H1 (cell line): ENCODE results near the gene MAPRE3. TPM values are rescaled to one million over a fixed set of nuclear protein-coding genes. Genes with fewer than 3 reads are reported as not detected.

Experiments used
- CTCF ChIA-PET: fragments of 300-600 bp; sonication (Branson Sonifier 250); formaldehyde crosslinking; loops from one replicate; lab custom pipeline; 2021; ENCODE audit not compliant: partially characterized antibody; lab: Charles Lee
- POLR2A ChIA-PET: fragments of 300-600 bp; sonication (Branson Sonifier 250); formaldehyde crosslinking; loops from one replicate; lab custom pipeline; 2021; ENCODE audit warnings: inconsistent platforms; ENCODE audit not compliant: partially characterized antibody; lab: Charles Lee
- DNase-seq, 2 experiments: peaks; one replicate each; pipeline versions ENCODE4 v3.0.0 to v3.0.0-alpha.2; 2010 to 2022; ENCODE audit warnings: low spot score in 2 of 2, low read depth in 1 of 2, mixed read lengths in 1 of 2
- FAIRE-seq: peaks from 2 replicates; lab custom pipeline; 2011; peaks lifted over from hg19 to GRCh38; lab: Jason Lieb, UNC
- H2AFZ ChIP-seq: 2 replicates; pipeline ENCODE4 v1.8.1; 2012; ENCODE audit warnings: low read length, inconsistent platforms
- H2AK5ac ChIP-seq: 2 replicates; pipeline ENCODE4 v1.6.1; 2013; ENCODE audit warnings: low read depth, low read length
- H2BK120ac ChIP-seq: replicated peaks from 2 replicates; pipeline ENCODE3; 2013; ENCODE audit warnings: low read depth, low read length, inconsistent platforms
- H2BK12ac ChIP-seq: 2 replicates; pipeline ENCODE4 v1.6.1; 2013; ENCODE audit warnings: low read depth, low read length
- H2BK15ac ChIP-seq: 2 replicates; pipeline ENCODE4 v1.6.1; 2013; ENCODE audit warnings: low read length
- H2BK20ac ChIP-seq: 2 replicates; pipeline ENCODE4 v1.6.1; 2013; ENCODE audit warnings: low read length
- H2BK5ac ChIP-seq: 2 replicates; pipeline ENCODE4 v1.6.1; 2013; ENCODE audit warnings: low read depth, low read length
- H3K14ac ChIP-seq: 2 replicates; pipeline ENCODE4 v1.6.1; 2013; ENCODE audit warnings: inconsistent platforms; ENCODE audit not compliant: insufficient read length
- H3K18ac ChIP-seq: 2 replicates; pipeline ENCODE4 v1.6.1; 2013; ENCODE audit warnings: low read length; ENCODE audit errors: extremely low read depth
- H3K23ac ChIP-seq: 2 replicates; pipeline ENCODE4 v1.6.1; 2013; ENCODE audit warnings: inconsistent platforms; ENCODE audit not compliant: insufficient read length
- H3K23me2 ChIP-seq: 2 replicates; pipeline ENCODE4 v1.6.1; 2013; ENCODE audit warnings: low read depth, low read length
- H3K27ac ChIP-seq: 2 replicates; pipeline ENCODE4 v1.6.1; 2011; ENCODE audit warnings: low read depth, low read length, inconsistent platforms
- H3K27me3 ChIP-seq, 4 experiments: replicated peaks in 1 of 4; 1 replicate in 1 of 4; 2 replicates in 3 of 4; pipeline versions ENCODE4 v1.6.1 to v1.8.1; 2011 to 2013; ENCODE audit warnings: low read length in 3 of 4, mild to moderate bottlenecking in 3 of 4, inconsistent platforms in 2 of 4, mixed read lengths in 2 of 4, moderate library complexity in 1 of 4; ENCODE audit not compliant: control insufficient read depth in 3 of 4, insufficient read depth in 3 of 4; ENCODE audit errors: extremely low read depth in 1 of 4
- H3K36me3 ChIP-seq, 4 experiments: 2 replicates each; pipeline versions ENCODE4 v1.6.1 to v1.8.1; 2011 to 2013; ENCODE audit warnings: mild to moderate bottlenecking in 4 of 4, low read length in 3 of 4, moderate library complexity in 2 of 4, control low read depth in 1 of 4, inconsistent platforms in 1 of 4; ENCODE audit not compliant: insufficient read depth in 4 of 4, control insufficient read depth in 2 of 4
- H3K4ac ChIP-seq: replicated peaks from 2 replicates; pipeline ENCODE3; 2013; ENCODE audit warnings: low read length, low read depth, mixed read lengths, inconsistent platforms; ENCODE audit not compliant: insufficient read length
- H3K4me1 ChIP-seq, 4 experiments: replicated peaks in 1 of 4; 1 replicate in 1 of 4; 2 replicates in 3 of 4; pipeline versions ENCODE4 v1.6.1 to v1.8.1; 2011 to 2013; ENCODE audit warnings: low read length in 3 of 4, inconsistent platforms in 2 of 4, mixed read lengths in 1 of 4; ENCODE audit not compliant: insufficient read depth in 4 of 4, control insufficient read depth in 3 of 4
- H3K4me2 ChIP-seq, 2 experiments: 2 replicates each; pipeline versions ENCODE4 v1.6.1 to v1.8.1; 2011 to 2013; ENCODE audit warnings: low read depth in 2 of 2, low read length in 2 of 2, control low read depth in 1 of 2, inconsistent platforms in 1 of 2, mild to moderate bottlenecking in 1 of 2; ENCODE audit not compliant: insufficient read depth in 1 of 2
- H3K4me3 ChIP-seq, 4 experiments: fragments of 200-600, 300-600 bp in 1 of 4; sonication (generic), shearing (Covaris generic), sonication (Bioruptor Twin) in 1 of 4; 2 replicates each; pipeline versions ENCODE4 v1.5.1 to v1.8.1; 2011 to 2016; ENCODE audit warnings: low read length in 4 of 4, low read depth in 3 of 4, control low read depth in 2 of 4, inconsistent platforms in 2 of 4, mild to moderate bottlenecking in 2 of 4, mixed read lengths in 1 of 4, moderate library complexity in 1 of 4; ENCODE audit not compliant: insufficient read depth in 2 of 4; ENCODE audit errors: extremely low read depth in 1 of 4
- H3K56ac ChIP-seq: replicated peaks from 2 replicates; pipeline ENCODE3; 2013; ENCODE audit warnings: low read depth, mild to moderate bottlenecking, mixed read lengths, low read length, inconsistent platforms; ENCODE audit not compliant: insufficient read length
- H3K79me1 ChIP-seq: 2 replicates; pipeline ENCODE4 v1.6.1; 2013; ENCODE audit warnings: low read depth, low read length, control low read depth
- H3K79me2 ChIP-seq, 2 experiments: 2 replicates each; pipeline versions ENCODE4 v1.6.1 to v1.8.1; 2012 to 2013; ENCODE audit warnings: low read length in 2 of 2, mild to moderate bottlenecking in 2 of 2, inconsistent platforms in 1 of 2; ENCODE audit not compliant: insufficient read depth in 2 of 2, control insufficient read depth in 1 of 2
- H3K9ac ChIP-seq, 4 experiments: replicated peaks in 1 of 4; 1 replicate in 1 of 4; 2 replicates in 3 of 4; pipeline versions ENCODE4 v1.6.1 to v1.8.1; 2011 to 2013; ENCODE audit warnings: low read depth in 3 of 4, low read length in 3 of 4, control low read depth in 2 of 4, mild to moderate bottlenecking in 2 of 4, moderate library complexity in 2 of 4, inconsistent platforms in 1 of 4; ENCODE audit errors: extremely low read depth in 1 of 4
- H3K9me3 ChIP-seq, 2 experiments: 2 replicates each; pipeline versions ENCODE4 v1.6.1 to v1.8.1; 2012 to 2013; ENCODE audit warnings: mild to moderate bottlenecking in 2 of 2, moderate library complexity in 2 of 2, control low read depth in 1 of 2, inconsistent platforms in 1 of 2, low read depth in 1 of 2, low read length in 1 of 2, mixed read lengths in 1 of 2; ENCODE audit not compliant: insufficient read depth in 2 of 2
- H4K20me1 ChIP-seq, 2 experiments: replicated peaks in 1 of 2; 2 replicates each; pipeline versions ENCODE3 to v1.8.1; 2011 to 2013; ENCODE audit warnings: inconsistent platforms in 2 of 2, low read length in 2 of 2, mild to moderate bottlenecking in 1 of 2; ENCODE audit not compliant: insufficient read depth in 2 of 2, control insufficient read depth in 1 of 2
- H4K5ac ChIP-seq: 2 replicates; pipeline ENCODE4 v1.6.1; 2013; ENCODE audit warnings: low read length, low read depth, mixed read lengths, inconsistent platforms; ENCODE audit not compliant: insufficient read length
- H4K8ac ChIP-seq: 2 replicates; pipeline ENCODE4 v1.8.0; 2013; ENCODE audit warnings: mild to moderate bottlenecking, moderate library complexity, low read length, inconsistent platforms; ENCODE audit not compliant: insufficient read depth; ENCODE audit errors: extremely low read depth
- H4K91ac ChIP-seq: replicated peaks from 2 replicates; pipeline ENCODE3; 2013; ENCODE audit warnings: low read length, mixed read lengths, inconsistent platforms; ENCODE audit not compliant: insufficient read length
- CHD1 ChIP-seq: IDR thresholded peaks from 2 replicates; pipeline ENCODE4 v1.6.1; 2012; ENCODE audit warnings: low read depth, low read length, improper control_type of control experiment
- JUND ChIP-seq: IDR thresholded peaks from 2 replicates; pipeline ENCODE4 v1.6.1; 2011; ENCODE audit warnings: mild to moderate bottlenecking, improper control_type of control experiment, low read length
- KDM5A ChIP-seq: fragments of 200-600 bp; IDR thresholded peaks from 2 replicates; pipeline ENCODE4 v1.7.1; 2012; ENCODE audit warnings: mild to moderate bottlenecking, low read length, inconsistent platforms, mixed read lengths
- NANOG ChIP-seq: IDR thresholded peaks from 2 replicates; pipeline ENCODE4 v1.6.1; 2011; ENCODE audit warnings: low read length, low read depth, mild to moderate bottlenecking, inconsistent platforms; ENCODE audit not compliant: insufficient read depth, poor library complexity, severe bottlenecking
- PHF8 ChIP-seq: fragments of 200-600 bp; sonication (generic); conservative IDR thresholded peaks from 2 replicates; pipeline ENCODE4 v1.7.1; 2012; ENCODE audit warnings: low read depth, mild to moderate bottlenecking, inconsistent platforms, low read length, moderate library complexity
- POLR2AphosphoS5 ChIP-seq: IDR thresholded peaks from 2 replicates; pipeline ENCODE4 v1.6.1; 2011; ENCODE audit warnings: low read depth, low read length
- RNF2 ChIP-seq: fragments of 200-900, 300-1000 bp; sonication (generic); IDR thresholded peaks from 2 replicates; pipeline ENCODE4 v1.7.1; 2016; ENCODE audit warnings: borderline replicate concordance, low read depth, mild to moderate bottlenecking, antibody characterized with exemption, low read length; ENCODE audit not compliant: poor library complexity, severe bottlenecking; ENCODE audit errors: missing control alignments
- SIN3A ChIP-seq, 2 experiments: IDR thresholded peaks in 1 of 2; conservative IDR thresholded peaks in 1 of 2; 2 replicates each; pipeline ENCODE4 v1.6.1; 2011 to 2012; ENCODE audit warnings: low read length in 2 of 2, improper control_type of control experiment in 1 of 2, low read depth in 1 of 2, mild to moderate bottlenecking in 1 of 2
- TAF1 ChIP-seq: IDR thresholded peaks from 2 replicates; pipeline ENCODE4 v1.6.1; 2011; ENCODE audit warnings: mild to moderate bottlenecking, low read depth, low read length
- TEAD4 ChIP-seq: IDR thresholded peaks from 2 replicates; pipeline ENCODE4 v1.6.1; 2012; ENCODE audit warnings: low read depth, low read length, inconsistent platforms, mixed read lengths
- ZNF274 ChIP-seq: IDR thresholded peaks from 2 replicates; pipeline ENCODE4 v1.7.0; 2012; ENCODE audit warnings: low read length, borderline replicate concordance; ENCODE audit errors: extremely low read depth
- WGBS, 2 experiments: shearing (Covaris generic) in 1 of 2; methylation state at CpG; one replicate each; pipeline versions ENCODE4 v1.1.6 to v1.1.7; 2013 to 2015; ENCODE audit warnings: low lambda C conversion rate in 2 of 2, mixed read lengths in 2 of 2, inconsistent platforms in 1 of 2, low coverage in 1 of 2, missing lambda C conversion rate in 1 of 2; ENCODE audit not compliant: insufficient replicate concordance in 2 of 2, insufficient coverage in 1 of 2, insufficient read length in 1 of 2; ENCODE audit errors: extremely low coverage in 1 of 2, missing lambda C conversion rate in 1 of 2; 5-methylcytosine and 5-hydroxymethylcytosine counted together
- polyA plus RNA-seq, 7 experiments: library from polyadenylated mRNA; depleted of rRNA in 3 of 7; stranded (reverse) in 5 of 7; unstranded in 2 of 7; fragments of >200 nt in 5 of 7; fragments of 200-250 nt in 2 of 7; gene quantifications; 1 replicate in 5 of 7; 2 replicates in 1 of 7; 4 replicates in 1 of 7; pipeline versions ENCODE4 v1.2.1 to v1.2.3, GENCODE V29; 2011 to 2013; ENCODE audit warnings: missing spikeins in 2 of 7, mixed read lengths in 2 of 7
- total RNA-seq: library from RNA; stranded (reverse); fragmentation: NEBNext Ultra II Directional; extraction: Animal tissue kit (Norgen Biotek cat#: 25700); gene quantifications from 2 replicates; pipeline ENCODE4 v1.2.1, GENCODE V29; 2021

Gene MAPRE3
- total and polyA plus RNA-seq, 2 of the 8 experiments (the other 6 are each of a cell fraction or from before 2014, with no cell fraction given): 4.9 to 6.6 TPM

DNA sequence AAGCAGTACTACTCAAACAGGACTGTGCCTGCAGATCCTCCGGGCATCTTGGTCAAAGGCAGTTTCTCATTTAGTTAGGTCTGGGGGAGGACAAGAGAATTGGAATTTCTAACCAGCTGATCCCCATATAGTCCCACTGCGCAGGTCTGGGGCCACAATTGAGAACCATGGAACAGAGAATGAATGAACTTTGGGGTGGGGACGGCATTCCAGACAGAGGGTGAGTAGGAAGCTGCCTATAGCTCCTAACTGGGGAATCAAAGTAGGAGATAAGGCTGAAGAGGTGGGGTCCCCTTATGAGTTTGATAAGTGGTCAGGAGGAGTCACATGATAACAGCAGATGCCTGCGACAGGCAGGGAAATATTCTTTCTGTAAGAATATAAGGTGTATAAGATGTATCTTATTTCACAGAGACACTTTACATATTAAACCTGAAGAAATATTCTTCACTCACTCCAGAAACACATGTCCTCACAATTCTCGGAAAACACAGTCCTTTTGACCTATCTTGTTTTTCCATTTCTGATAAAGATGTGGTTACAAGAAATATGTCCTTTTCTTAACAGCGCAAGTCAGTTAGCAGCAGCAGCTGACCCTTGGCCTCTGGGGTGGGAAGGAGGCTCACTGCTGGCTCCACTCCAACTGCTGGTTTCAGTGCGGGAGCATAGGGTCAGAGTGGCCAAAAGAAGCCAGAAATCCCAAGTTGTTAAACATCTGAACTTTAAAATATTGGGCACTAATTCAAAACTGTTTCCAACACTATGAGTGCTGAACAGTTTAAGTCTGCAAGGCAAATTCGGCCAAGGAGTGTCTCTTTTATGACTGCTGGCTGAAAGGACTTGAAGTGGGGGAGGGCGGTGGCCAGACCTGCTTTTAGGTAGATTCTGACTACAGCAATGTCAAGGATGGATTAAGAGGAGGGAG, 49.8 kb downstream of the MAPRE3 start:
- Histone ChIP-seq H4K5ac (no peak overlapping the region), H3K27me3 (no peaks in the 10 kb centered on the region; a peak in 1 of 7 replicates), H3K4me2 (no peak overlapping the region), H3K9ac (no peak overlapping the region), H4K8ac (no peak overlapping the region), H3K14ac (no peak overlapping the region), H2BK12ac (no peak overlapping the region), H3K56ac (no peak overlapping the region), H2AK5ac (no peak overlapping the region), H3K4me3 (no peak overlapping the region), H3K4me1 (peaks cover 3 to 9% (median 6%) of the 10 kb centered on the region in 4 experiments; a peak in 6 of 7 replicates), H3K4ac (no peak overlapping the region), H2BK20ac (no peak overlapping the region), H3K79me2 (no peaks in the 10 kb centered on the region), H3K23ac (no peak overlapping the region), H3K36me3 (no peaks in the 10 kb centered on the region), H3K18ac (no peak overlapping the region), H3K23me2 (no peaks in the 10 kb centered on the region), H4K91ac (no peak overlapping the region), H3K9me3 (no peaks in the 10 kb centered on the region), H3K79me1 (no peaks in the 10 kb centered on the region), H2AFZ (no peak overlapping the region), H3K27ac (no peak overlapping the region), H2BK120ac (no peak overlapping the region), H4K20me1 (peaks cover 0 to 9% of the 10 kb centered on the region in 2 experiments), H2BK15ac (no peak overlapping the region), H2BK5ac (no peak overlapping the region)
- WGBS, 2 experiments: 81% methylated on average over 9 of the region's 9 CpGs; no CpG with 5 or more reads in 1 of the 2 experiments
- ChIA-PET POLR2A (interaction anchor here (0.6 kb wide), 1 partner anchor 65 kb away, joined by 4 read pairs; no protein-coding TSS in a partner anchor), CTCF (interaction anchor here (0.7 to 12.3 kb wide), 5 partner anchors 15 to 173 kb away, joined by 3 to 416 read pairs (median 63); partner anchors contain the start of genes DPYSL5 and MAPRE3)
- FAIRE-seq (no peak), DNase-seq (no peak)
- TF ChIP-seq PHF8: no peak
- no peak for TF ChIP-seq ZNF274
- TF ChIP-seq TEAD4: no peak
- TF ChIP-seq JUND: no peak
- no peak for TF ChIP-seq KDM5A
- no peak for TF ChIP-seq SIN3A (conservative IDR thresholded peaks at IDR 0.05 in 1 of 2, IDR thresholded peaks at IDR 0.05 in 1 of 2; ENCODE audit: low read depth in 1 of 2, low read length in 2 of 2)
- no peak for TF ChIP-seq POLR2AphosphoS5
- no peak for TF ChIP-seq CHD1
- TF ChIP-seq NANOG: no peak
- TF ChIP-seq RNF2: no peak
- no peak for TF ChIP-seq TAF1
